ENCODE results near the gene NAALAD2. TPM values are rescaled to one million over a fixed set of nuclear protein-coding genes. Genes with fewer than 3 reads are reported as not detected.

Gene NAALAD2
- total RNA-seq, 1 donor from 2014 or later, result 1.6 TPM

- H3K27me3 ChIP-seq (ENCODE audit: low read depth), result no peaks in the 10 kb centered on the region
- intact Hi-C loops (cut with DNase I), result no loop called here
- no peak for TF ChIP-seq CTCF (IDR thresholded peaks at IDR 0.05)
- peaks cover 14% of the 10 kb centered on the region for H3K4me1 ChIP-seq
- H3K27ac ChIP-seq, result no peak overlapping the region
- no peak for ATAC-seq
- no peaks in the 10 kb centered on the region for H3K9me3 ChIP-seq
- H3K36me3 ChIP-seq, result peaks cover 24% of the 10 kb centered on the region
- no peak for DNase-seq
- H3K4me3 ChIP-seq, result no peak overlapping the region
Observed at GRCh38 chr11:90216611-90217010, 82.1 kb downstream of the NAALAD2 start.

- H3K4me3 ChIP-seq, result no peak overlapping the region
- intact Hi-C loops (cut with DNase I), result no loop called here
- H3K27ac ChIP-seq, result no peak overlapping the region
- no peak for ATAC-seq
- DNase-seq, result peak; percentile 36
- peaks cover 4% of the 10 kb centered on the region for H3K36me3 ChIP-seq
- no peaks in the 10 kb centered on the region for H3K27me3 ChIP-seq (ENCODE audit: low read depth)
- no peaks in the 10 kb centered on the region for H3K9me3 ChIP-seq
- no peak for TF ChIP-seq CTCF (IDR thresholded peaks at IDR 0.05)
- peaks cover 21% of the 10 kb centered on the region for H3K4me1 ChIP-seq
Observed at GRCh38 chr11:90218606-90219005, 84.1 kb downstream of the NAALAD2 start.

DNA sequence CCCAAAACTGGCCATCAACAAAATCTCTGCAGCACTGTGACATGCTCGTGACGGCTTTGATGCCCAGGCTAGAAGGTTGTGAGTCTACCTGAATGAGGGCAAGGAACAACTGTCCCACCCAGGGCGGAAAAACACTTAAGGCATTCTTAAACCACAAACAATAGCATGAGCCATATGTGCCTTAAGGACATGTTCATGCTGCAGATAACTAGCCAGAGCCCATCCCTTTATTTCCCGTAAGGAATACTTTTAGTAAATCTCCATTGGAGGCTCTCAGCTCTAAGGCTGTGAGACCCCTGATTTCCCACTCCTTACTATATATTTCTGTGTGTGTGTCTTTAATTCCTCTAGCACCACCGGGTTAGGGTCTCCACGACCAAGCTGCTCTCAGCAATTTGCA, 85.0 kb downstream of the NAALAD2 start:
- DNase-seq (no peak), ATAC-seq (no peak)
- Histone ChIP-seq H3K36me3 (no peaks in the 10 kb centered on the region), H3K4me1 (peaks cover 27% of the 10 kb centered on the region), H3K27ac (no peak overlapping the region), H3K4me3 (no peak overlapping the region), H3K27me3 (ENCODE audit: low read depth) (no peaks in the 10 kb centered on the region), H3K9me3 (no peaks in the 10 kb centered on the region)
- intact Hi-C loops (cut with DNase I), result no loop called here
- no peak for TF ChIP-seq CTCF (IDR thresholded peaks at IDR 0.05)

DNA sequence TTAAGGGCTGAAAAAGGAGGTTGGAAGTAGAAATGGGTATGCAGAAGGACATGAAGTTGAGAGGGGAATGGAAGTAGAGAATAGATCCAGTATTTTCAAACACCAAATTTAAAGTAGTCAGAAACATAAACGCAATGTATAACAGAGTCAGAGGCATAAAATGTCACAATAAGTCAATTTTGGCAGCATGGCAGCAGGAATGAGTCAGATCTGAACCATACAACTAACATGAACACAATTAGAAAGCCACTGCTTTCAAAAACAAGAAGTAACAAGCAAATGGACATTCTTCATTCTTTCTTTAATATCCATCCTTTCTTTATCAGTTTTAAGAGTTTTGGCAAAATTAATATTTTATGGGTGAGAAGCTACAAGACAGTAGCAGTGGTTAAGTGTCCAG, 85.9 kb downstream of the NAALAD2 start:
- H3K4me1 ChIP-seq, result peaks cover 27% of the 10 kb centered on the region
- intact Hi-C loops (cut with DNase I), result no loop called here

GRCh38 chr11:90221803-90222458, 87.5 kb downstream of the NAALAD2 start:
- H3K4me3 ChIP-seq, result peak overlapping the region; percentile 82
- no peak for DNase-seq
- H3K27ac ChIP-seq, result peak overlapping the region; percentile 92
- intact Hi-C loops (cut with DNase I), result no loop called here
- H3K4me1 ChIP-seq, result peaks cover 27% of the 10 kb centered on the region
- no peak for TF ChIP-seq CTCF (IDR thresholded peaks at IDR 0.05)
- no peaks in the 10 kb centered on the region for H3K27me3 ChIP-seq (ENCODE audit: low read depth)
- H3K9me3 ChIP-seq, result no peaks in the 10 kb centered on the region
- no peak for ATAC-seq
- H3K36me3 ChIP-seq, result no peaks in the 10 kb centered on the region

More for the DNA sequence above, 85.9 kb downstream of the NAALAD2 start:
- Histone ChIP-seq H3K4me3 (no peak overlapping the region), H3K27me3 (ENCODE audit: low read depth) (no peaks in the 10 kb centered on the region), H3K9me3 (no peaks in the 10 kb centered on the region), H3K36me3 (no peaks in the 10 kb centered on the region), H3K27ac (no peak overlapping the region)
- ATAC-seq, result no peak
- no peak for TF ChIP-seq CTCF (IDR thresholded peaks at IDR 0.05)
- no peak for DNase-seq

Data from lower lobe of right lung (tissue), 2 donors.